GM23338 (cell line): Measurements from ENCODE around the gene UVRAG. TPM values are rescaled to one million over a fixed set of nuclear protein-coding genes. Genes with fewer than 3 reads are reported as not detected.

Experiments used
- ATAC-seq: fragments of 200-7000 bp; cut with Tn5 transposase; 3 replicates; pipeline ENCODE4 v1.9.1; 2020
- DNase-seq: peaks from one replicate; pipeline ENCODE4 v3.0.0-alpha.2; 2015; ENCODE audit warnings: low spot score
- H2AFZ ChIP-seq: fragments of 200-600 bp; sonication (generic); 2 replicates; pipeline ENCODE4 v1.8.0; 2016; ENCODE audit warnings: antibody characterized with exemption, mild to moderate bottlenecking, moderate library complexity
- H3F3A ChIP-seq: fragments of 200-600 bp; sonication (generic); replicated peaks from 2 replicates; pipeline ENCODE4 v1.8.0; 2017; ENCODE audit warnings: antibody characterized with exemption, mixed run types, low read depth
- H3K27ac ChIP-seq: fragments of 200-600 bp; sonication (generic); 2 replicates; pipeline ENCODE4 v1.6.1; 2016; ENCODE audit warnings: low read depth
- H3K27me3 ChIP-seq: fragments of 200-600 bp; sonication (generic); 2 replicates; pipeline ENCODE4 v1.8.0; 2016; ENCODE audit warnings: mild to moderate bottlenecking, mixed run types, moderate library complexity; ENCODE audit not compliant: insufficient read depth
- H3K36me3 ChIP-seq: fragments of 200-600 bp; sonication (generic); 2 replicates; pipeline ENCODE4 v1.8.0; 2016; ENCODE audit warnings: mild to moderate bottlenecking; ENCODE audit not compliant: insufficient read depth
- H3K4me1 ChIP-seq: fragments of 200-600 bp; sonication (generic); 2 replicates; pipeline ENCODE4 v1.8.0; 2016; ENCODE audit warnings: mild to moderate bottlenecking, moderate library complexity; ENCODE audit not compliant: insufficient read depth
- H3K4me2 ChIP-seq: fragments of 200-600 bp; sonication (generic); 2 replicates; pipeline ENCODE4 v1.7.1; 2017; ENCODE audit warnings: mixed run types
- H3K4me3 ChIP-seq: fragments of 200-600 bp; sonication (generic); 2 replicates; pipeline ENCODE4 v1.6.1; 2016; ENCODE audit warnings: mixed run types
- H3K79me2 ChIP-seq: fragments of 200-600 bp; sonication (generic); replicated peaks from 2 replicates; pipeline ENCODE4 v1.8.0; 2017; ENCODE audit warnings: mild to moderate bottlenecking; ENCODE audit not compliant: insufficient read depth
- H3K9me2 ChIP-seq: fragments of 200-600 bp; sonication (generic); 2 replicates; pipeline ENCODE4 v1.8.0; 2017; ENCODE audit not compliant: insufficient read depth
- H4K20me1 ChIP-seq: fragments of 200-600 bp; sonication (generic); replicated peaks from 2 replicates; pipeline ENCODE4 v1.8.0; 2017; ENCODE audit warnings: mild to moderate bottlenecking; ENCODE audit not compliant: insufficient read depth
- H3K27ac Mint-ChIP-seq: 2 replicates; pipeline ENCODE4 v1.8.0; 2020; ENCODE audit warnings: inconsistent platforms, mild to moderate bottlenecking, moderate library complexity, mixed read lengths
- H3K27me3 Mint-ChIP-seq: 3 replicates; pipeline ENCODE4 v1.8.0; 2022; ENCODE audit warnings: low read depth, mild to moderate bottlenecking, moderate library complexity, mixed read lengths, inconsistent platforms; ENCODE audit not compliant: insufficient read depth, poor library complexity
- H3K36me3 Mint-ChIP-seq: 3 replicates; pipeline ENCODE4 v1.8.0; 2021; ENCODE audit warnings: low read depth, mild to moderate bottlenecking, inconsistent platforms, moderate library complexity, mixed read lengths
- H3K4me1 Mint-ChIP-seq: 3 replicates; pipeline ENCODE4 v1.8.0; 2020; ENCODE audit warnings: mild to moderate bottlenecking, inconsistent platforms, mixed read lengths
- H3K4me3 Mint-ChIP-seq: 3 replicates; pipeline ENCODE4 v1.8.0; 2021; ENCODE audit warnings: moderate library complexity, mild to moderate bottlenecking, inconsistent platforms, mixed read lengths
- H3K9me3 Mint-ChIP-seq: 3 replicates; pipeline ENCODE4 v1.8.0; 2020; ENCODE audit warnings: moderate library complexity, mild to moderate bottlenecking, inconsistent platforms, mixed read lengths
- CREB1 ChIP-seq: fragments of 250-450 bp; sonication (Bioruptor Pico); IDR thresholded peaks from 2 replicates; pipeline ENCODE4 v1.5.0; 2020; ENCODE audit warnings: low read depth, mild to moderate bottlenecking, moderate library complexity
- CTCF ChIP-seq, 2 experiments: fragments of 200-600 bp in 1 of 2; sonication (generic) in 1 of 2; conservative IDR thresholded peaks; 2 replicates each; pipeline versions ENCODE4 v1.5.1 to v1.6.1; 2016 to 2017; ENCODE audit warnings: antibody characterized with exemption in 2 of 2, low read depth in 2 of 2, mild to moderate bottlenecking in 2 of 2, moderate library complexity in 1 of 2
- ETS1 ChIP-seq: IDR thresholded peaks from 2 replicates; pipeline ENCODE4 v1.6.1; 2016; ENCODE audit warnings: antibody characterized with exemption
- EZH2 ChIP-seq: fragments of 200-600 bp; sonication (generic); IDR thresholded peaks from one replicate; pipeline ENCODE4 v1.8.0; 2017; ENCODE audit warnings: antibody characterized with exemption, mild to moderate bottlenecking, low read depth; ENCODE audit not compliant: unreplicated experiment
- EZH2phosphoT487 ChIP-seq: fragments of 200-600 bp; sonication (generic); IDR thresholded peaks from one replicate; pipeline ENCODE4 v1.8.1; 2018; ENCODE audit warnings: antibody characterized with exemption; ENCODE audit not compliant: unreplicated experiment
- JUNB ChIP-seq: IDR thresholded peaks from one replicate; pipeline ENCODE4 v1.6.1; 2016; ENCODE audit warnings: antibody characterized with exemption; ENCODE audit not compliant: unreplicated experiment
- REST ChIP-seq: IDR thresholded peaks from one replicate; pipeline ENCODE4 v1.6.1; 2018; ENCODE audit warnings: antibody characterized with exemption; ENCODE audit not compliant: unreplicated experiment
- STAT1 ChIP-seq: IDR thresholded peaks from one replicate; pipeline ENCODE4 v1.6.1; 2016; ENCODE audit warnings: antibody characterized with exemption; ENCODE audit not compliant: unreplicated experiment
- ZNF114 ChIP-seq: fragments of 250-450 bp; sonication (Bioruptor Pico); IDR thresholded peaks from 2 replicates; pipeline ENCODE4 v1.5.0; 2020; ENCODE audit warnings: mild to moderate bottlenecking, moderate library complexity
- polyA plus RNA-seq: library from polyadenylated mRNA; unstranded; fragments of >200 nt; fragmentation: Nextera tagmentation; extraction: Ambion mirVana; gene quantifications from 2 replicates; pipeline ENCODE4 v1.2.1, GENCODE V29; 2016
- total RNA-seq: library from RNA; depleted of rRNA; stranded (reverse); fragments of >200 nt; shearing (Covaris generic); gene quantifications from 2 replicates; pipeline ENCODE4 v1.2.3, GENCODE V29; 2014

UVRAG gene
- total and polyA plus RNA-seq, 2 experiments from 2014 or later, result 15.3 to 17.4 TPM

GRCh38 chr11:76170468-76170867, 355.5 kb downstream of the UVRAG start:
- peaks cover 5% of the 10 kb centered on the region; the same call in 1 of the 2 replicates for H3K27me3 ChIP-seq
- ATAC-seq (no peak), DNase-seq (no peak)
- H4K20me1 ChIP-seq, result no peaks in the 10 kb centered on the region
- H3K9me2 ChIP-seq, result no peaks in the 10 kb centered on the region
- Mint-ChIP-seq H3K4me3 (no peak overlapping the region), H3K27me3 (peaks cover 20% of the 10 kb centered on the region), H3K9me3 (peaks cover 3% of the 10 kb centered on the region; the same call in 2 of the 3 replicates), H3K27ac (no peak overlapping the region), H3K4me1 (no peaks in the 10 kb centered on the region; the same call in 2 of the 3 replicates), H3K36me3 (no peaks in the 10 kb centered on the region; the same call in 2 of the 3 replicates)
- no peak overlapping the region for H3K27ac ChIP-seq
- no peaks in the 10 kb centered on the region for H3K36me3 ChIP-seq
- H3K4me3 ChIP-seq, result no peak overlapping the region
- TF ChIP-seq ZNF114 (CRISPR knock-in tag) (no peak), STAT1 (no peak), JUNB (no peak), EZH2phosphoT487 (no peak), EZH2 (no peak), REST (no peak), CTCF (conservative IDR thresholded peaks at IDR 0.05; ENCODE audit: low read depth in 2 of 2) (no peak), CREB1 (no peak)
- H3K79me2 ChIP-seq, result no peaks in the 10 kb centered on the region
- no peaks in the 10 kb centered on the region for H3F3A ChIP-seq
- no peak overlapping the region for H2AFZ ChIP-seq
- no peaks in the 10 kb centered on the region for H3K4me1 ChIP-seq
- H3K4me2 ChIP-seq, result no peak overlapping the region

GRCh38 chr11:76172583-76172982, 357.6 kb downstream of the UVRAG start:
- Mint-ChIP-seq H3K4me1 (peaks cover 8% of the 10 kb centered on the region), H3K36me3 (no peaks in the 10 kb centered on the region; the same call in 2 of the 3 replicates), H3K27me3 (peaks cover 7% of the 10 kb centered on the region), H3K9me3 (peaks cover 3% of the 10 kb centered on the region; the same call in 2 of the 3 replicates), H3K27ac (no peak overlapping the region), H3K4me3 (no peak overlapping the region)
- Histone ChIP-seq H2AFZ (no peak overlapping the region), H3K4me1 (no peaks in the 10 kb centered on the region), H3K4me2 (no peak overlapping the region), H4K20me1 (no peaks in the 10 kb centered on the region), H3F3A (no peaks in the 10 kb centered on the region), H3K27ac (no peak overlapping the region), H3K27me3 (no peaks in the 10 kb centered on the region), H3K36me3 (no peaks in the 10 kb centered on the region), H3K4me3 (no peak overlapping the region), H3K79me2 (no peaks in the 10 kb centered on the region), H3K9me2 (no peaks in the 10 kb centered on the region)
- no peak for DNase-seq
- no peak for ATAC-seq
- TF ChIP-seq EZH2, result no peak
- TF ChIP-seq JUNB, result no peak
- no peak for TF ChIP-seq EZH2phosphoT487
- no peak for TF ChIP-seq ETS1
- TF ChIP-seq STAT1, result no peak
- no peak for TF ChIP-seq CTCF (conservative IDR thresholded peaks at IDR 0.05; ENCODE audit: low read depth in 2 of 2)
